Fibroblast of pulmonary artery (primary cell): Measurements from ENCODE around the gene CAPN2.
"Not testable (repeated sequence)": the region's sequence is repeated elsewhere in the genome, so short reads cannot be mapped to it uniquely, and the experiment has no call there.

Source experiments
- DNase-seq: peaks from one replicate; pipeline ENCODE4 v3.0.0-alpha.2; 2010; ENCODE audit warnings: low read depth
- H3K4me3 ChIP-seq: replicated peaks from 2 replicates; pipeline ENCODE4 v1.5.1; 2011; ENCODE audit warnings: low read depth, mild to moderate bottlenecking, control low read depth, low read length, moderate library complexity
- CTCF ChIP-seq: IDR thresholded peaks from 2 replicates; pipeline ENCODE4 v1.5.1; 2011; ENCODE audit warnings: mild to moderate bottlenecking, control low read depth, low read length, inconsistent platforms; ENCODE audit errors: missing control alignments

Gene CAPN2

GRCh38 chr1:223811634-223812101 is 99.3 kb downstream of the CAPN2 start:
- no peak overlapping the region for H3K4me3 ChIP-seq
- peak; percentile 48 for TF ChIP-seq CTCF
- peak; percentile 72 for DNase-seq

- no peak for TF ChIP-seq CTCF
- no peak overlapping the region for H3K4me3 ChIP-seq
- no peak for DNase-seq
Observed at GRCh38 chr1:223813645-223814044, 101.3 kb downstream of the CAPN2 start.

- no peak for DNase-seq
- H3K4me3 ChIP-seq, result no peak overlapping the region
- no peak for TF ChIP-seq CTCF
Observed at GRCh38 chr1:223815020-223815853, 102.9 kb downstream of the CAPN2 start.

- H3K4me3 ChIP-seq, result no peak overlapping the region
- no peak for TF ChIP-seq CTCF
- DNase-seq, result no peak
Observed at GRCh38 chr1:223815865-223816264, 103.5 kb downstream of the CAPN2 start.

GRCh38 chr1:223817265-223817664 is 104.9 kb downstream of the CAPN2 start:
- not testable (repeated sequence) for DNase-seq, H3K4me3 ChIP-seq

GRCh38 chr1:223819730-223820514 is 107.6 kb downstream of the CAPN2 start:
- DNase-seq, result peak; percentile 87
- TF ChIP-seq CTCF, result no peak
- H3K4me3 ChIP-seq, result no peak overlapping the region

- no peak for TF ChIP-seq CTCF
- DNase-seq, result no peak
- H3K4me3 ChIP-seq, result no peak overlapping the region
Observed at GRCh38 chr1:223820515-223820858, 108.1 kb downstream of the CAPN2 start.
